Effector CD4-positive, alpha-beta T cell (primary cell): Measurements from ENCODE around the gene PEX6.

Experiments used
- DNase-seq: peaks from one replicate; pipeline ENCODE4 v3.0.0-alpha.2; 2020

The PEX6 gene

GRCh38 chr6:42928986-42929820 lies 49.8 kb downstream of the PEX6 start, which contains the start of gene CNPY3:
Gene CNPY3, plus strand, starts transcription at chr6:42929480. Its CDS starts 91 bp downstream, at chr6:42929571.
- DNase-seq: peak; percentile 91

- no peak for DNase-seq
Observed at GRCh38 chr6:42925248-42925857, 53.6 kb downstream of the PEX6 start.

- no peak for DNase-seq
Observed at GRCh38 chr6:42923666-42924065, 55.3 kb downstream of the PEX6 start.

- no peak for DNase-seq
Observed at GRCh38 chr6:42921801-42922200, 57.2 kb downstream of the PEX6 start.

GRCh38 chr6:42916288-42916687 lies 62.7 kb downstream of the PEX6 start:
- no peak for DNase-seq

GRCh38 chr6:42915732-42916131 lies 63.2 kb downstream of the PEX6 start, which contains the start of gene PTCRA:
Gene PTCRA, plus strand, starts transcription at chr6:42916053. Its CDS starts 17 bp downstream, at chr6:42916070.
- no peak for DNase-seq

- DNase-seq: no peak
Observed at GRCh38 chr6:42914546-42914945, 64.4 kb downstream of the PEX6 start.
